ENCODE measurements around the gene ACSL3.

DNA sequence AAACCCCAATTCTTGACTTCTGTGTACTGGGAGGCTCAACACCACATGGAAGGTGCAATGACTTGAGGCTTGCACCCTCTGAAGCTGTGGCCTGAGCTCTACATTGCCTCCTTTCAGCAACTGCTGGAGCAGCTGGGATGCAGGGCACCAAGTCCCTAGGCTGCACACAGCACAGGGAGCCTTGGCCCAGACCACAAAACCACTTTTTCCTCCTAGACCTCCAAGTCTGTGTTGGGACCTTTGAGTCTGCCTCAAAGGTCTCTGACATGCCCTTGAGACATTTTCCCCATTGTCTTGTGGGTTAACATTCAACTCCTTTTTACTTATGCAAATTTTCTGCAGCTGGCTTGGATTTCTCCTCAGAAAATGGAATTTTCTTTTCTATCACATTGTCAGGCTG, 128.6 kb downstream of the ACSL3 start:
- TF ChIP-seq EZH2 (IDR thresholded peaks at IDR 0.05; ENCODE audit: insufficient read depth, low read length), result no peak
- TF ChIP-seq, protein P1, sequence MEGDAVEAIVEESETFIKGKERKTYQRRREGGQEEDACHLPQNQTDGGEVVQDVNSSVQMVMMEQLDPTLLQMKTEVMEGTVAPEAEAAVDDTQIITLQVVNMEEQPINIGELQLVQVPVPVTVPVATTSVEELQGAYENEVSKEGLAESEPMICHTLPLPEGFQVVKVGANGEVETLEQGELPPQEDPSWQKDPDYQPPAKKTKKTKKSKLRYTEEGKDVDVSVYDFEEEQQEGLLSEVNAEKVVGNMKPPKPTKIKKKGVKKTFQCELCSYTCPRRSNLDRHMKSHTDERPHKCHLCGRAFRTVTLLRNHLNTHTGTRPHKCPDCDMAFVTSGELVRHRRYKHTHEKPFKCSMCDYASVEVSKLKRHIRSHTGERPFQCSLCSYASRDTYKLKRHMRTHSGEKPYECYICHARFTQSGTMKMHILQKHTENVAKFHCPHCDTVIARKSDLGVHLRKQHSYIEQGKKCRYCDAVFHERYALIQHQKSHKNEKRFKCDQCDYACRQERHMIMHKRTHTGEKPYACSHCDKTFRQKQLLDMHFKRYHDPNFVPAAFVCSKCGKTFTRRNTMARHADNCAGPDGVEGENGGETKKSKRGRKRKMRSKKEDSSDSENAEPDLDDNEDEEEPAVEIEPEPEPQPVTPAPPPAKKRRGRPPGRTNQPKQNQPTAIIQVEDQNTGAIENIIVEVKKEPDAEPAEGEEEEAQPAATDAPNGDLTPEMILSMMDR (IDR thresholded peaks at IDR 0.05; ENCODE audit: insufficient read depth, low read depth, low read length), result no peak

Measured in astrocyte (in vitro differentiated cells and primary cell).